ENCODE measurements around the gene DNAH17.

DNA sequence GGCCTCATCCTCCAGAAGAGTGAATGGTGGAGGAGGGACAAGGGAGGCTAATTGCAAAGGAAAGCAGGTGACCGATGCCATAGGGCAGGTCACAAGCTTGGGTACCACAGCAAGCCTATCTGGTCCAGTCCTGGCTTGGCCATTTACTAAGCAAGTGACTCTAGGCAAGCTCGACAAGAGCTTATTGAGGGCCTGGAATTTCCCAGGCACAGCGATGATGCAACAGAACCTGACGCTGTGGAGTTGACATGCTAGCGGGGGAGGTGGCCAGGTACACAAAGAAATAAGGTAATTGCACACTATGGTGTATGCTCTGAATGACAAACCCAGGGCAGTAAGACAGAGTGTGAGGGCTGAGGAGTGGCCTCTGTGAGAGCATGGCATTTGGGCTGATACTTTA is 100.2 kb downstream of the DNAH17 start:
- TF ChIP-seq, protein P1, sequence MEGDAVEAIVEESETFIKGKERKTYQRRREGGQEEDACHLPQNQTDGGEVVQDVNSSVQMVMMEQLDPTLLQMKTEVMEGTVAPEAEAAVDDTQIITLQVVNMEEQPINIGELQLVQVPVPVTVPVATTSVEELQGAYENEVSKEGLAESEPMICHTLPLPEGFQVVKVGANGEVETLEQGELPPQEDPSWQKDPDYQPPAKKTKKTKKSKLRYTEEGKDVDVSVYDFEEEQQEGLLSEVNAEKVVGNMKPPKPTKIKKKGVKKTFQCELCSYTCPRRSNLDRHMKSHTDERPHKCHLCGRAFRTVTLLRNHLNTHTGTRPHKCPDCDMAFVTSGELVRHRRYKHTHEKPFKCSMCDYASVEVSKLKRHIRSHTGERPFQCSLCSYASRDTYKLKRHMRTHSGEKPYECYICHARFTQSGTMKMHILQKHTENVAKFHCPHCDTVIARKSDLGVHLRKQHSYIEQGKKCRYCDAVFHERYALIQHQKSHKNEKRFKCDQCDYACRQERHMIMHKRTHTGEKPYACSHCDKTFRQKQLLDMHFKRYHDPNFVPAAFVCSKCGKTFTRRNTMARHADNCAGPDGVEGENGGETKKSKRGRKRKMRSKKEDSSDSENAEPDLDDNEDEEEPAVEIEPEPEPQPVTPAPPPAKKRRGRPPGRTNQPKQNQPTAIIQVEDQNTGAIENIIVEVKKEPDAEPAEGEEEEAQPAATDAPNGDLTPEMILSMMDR (IDR thresholded peaks at IDR 0.05) = no peak
- TF ChIP-seq POLR2A (IDR thresholded peaks at IDR 0.05) = no peak
